ENCODE data around the gene BDH2. TPM values are rescaled to one million over a fixed set of nuclear protein-coding genes. Genes with fewer than 3 reads are reported as not detected.

BDH2 gene
- total and polyA plus RNA-seq, 2 donors (not counting 3 experiments of a cell fraction or from before 2014, with no cell fraction given): 29.4 to 40.9 TPM

GRCh38 chr4:103105558-103106356, 6.1 kb upstream of the BDH2 start:
- Histone ChIP-seq H3K27me3 (ENCODE audit: control insufficient read depth in 2 of 2, insufficient read depth in 2 of 2, low read length in 2 of 2) (no peaks in the 10 kb centered on the region), H3K9ac (replicated peaks; ENCODE audit: extremely low read depth, insufficient read depth, low read length) (no peak overlapping the region), H2AFZ (ENCODE audit: low read depth, low read length) (no peak overlapping the region), H3K9me1 (replicated peaks; ENCODE audit: control insufficient read depth, extremely low read depth, insufficient read depth, low read length) (no peaks in the 10 kb centered on the region), H3K36me3 (ENCODE audit: control insufficient read depth in 2 of 2, extremely low read depth in 1 of 2, insufficient read depth in 2 of 2, low read length in 2 of 2) (peaks cover 3 to 5% of the 10 kb centered on the region in 2 experiments), H3K9me3 (replicated peaks; ENCODE audit: control insufficient read depth, insufficient read depth, low read length) (no peaks in the 10 kb centered on the region), H3K79me2 (ENCODE audit: control insufficient read depth, insufficient read depth, low read length) (no peaks in the 10 kb centered on the region), H3K27ac (ENCODE audit: insufficient read depth, low read depth, low read length) (no peak overlapping the region), H3K4me2 (ENCODE audit: insufficient read depth, low read length) (no peak overlapping the region), H3K4me1 (ENCODE audit: control insufficient read depth, extremely low read depth, insufficient read depth, low read length) (no peaks in the 10 kb centered on the region), H3K4me3 (replicated peaks in 1 of 3; ENCODE audit: insufficient read depth in 1 of 3, low read depth in 1 of 3, low read length in 3 of 3) (no peak overlapping the region), H4K20me1 (replicated peaks; ENCODE audit: control insufficient read depth, extremely low read depth, insufficient read depth, low read length) (no peaks in the 10 kb centered on the region)
- no TSS peak for BruUV-seq (replicated peaks)
- DNase-seq (ENCODE audit: low read depth, low spot score) (no peak), FAIRE-seq (peak; percentile 31)
- dilution Hi-C loops (cut with MboI; ENCODE audit: extremely low pct_ligation_motif_present, low sequenced_read_pairs) (no loop called here), intact Hi-C loops (cut with micrococcal nuclease) (no loop called here)
- ChIA-PET CTCF (no interaction called here), POLR2A (no interaction called here)
- no peak for TF ChIP-seq FOS (IDR thresholded peaks at IDR 0.05; ENCODE audit: borderline replicate concordance, insufficient read depth, low read length)
- TF ChIP-seq JUN (IDR thresholded peaks at IDR 0.05; ENCODE audit: borderline replicate concordance, insufficient read depth, insufficient read length, low read depth): no peak
- TF ChIP-seq POLR2A (IDR thresholded peaks at IDR 0.05; ENCODE audit: low read depth, low read length): no peak
- TF ChIP-seq MAX (IDR thresholded peaks at IDR 0.05; ENCODE audit: insufficient read depth, insufficient read length): no peak
- no peak for TF ChIP-seq POLR2AphosphoS5 (IDR thresholded peaks at IDR 0.05; ENCODE audit: insufficient read depth, low read depth, low read length)
- no peak for TF ChIP-seq MYC (IDR thresholded peaks at IDR 0.05; ENCODE audit: low read depth, low read length)
- TF ChIP-seq CTCF (IDR thresholded peaks at IDR 0.05; ENCODE audit: extremely low read depth in 1 of 2, insufficient read depth in 1 of 2, low read depth in 1 of 2, low read length in 2 of 2): no peak
- TF ChIP-seq GATA2 (IDR thresholded peaks at IDR 0.05; ENCODE audit: insufficient read depth, insufficient read length, low read depth, low read length): no peak
- TF ChIP-seq EZH2 (IDR thresholded peaks at IDR 0.05; ENCODE audit: borderline replicate concordance, low read depth, low read length, severe bottlenecking): no peak
